GM18868 (cell line): ENCODE data around the gene NRF1.

ENCODE experiments used
- ATAC-seq: cut with Tn5 transposase; IDR thresholded peaks from one replicate; pipeline ENCODE4 v1.9.1; 2021; ENCODE audit warnings: mild to moderate bottlenecking, moderate library complexity; ENCODE audit not compliant: unreplicated experiment

The NRF1 gene

DNA sequence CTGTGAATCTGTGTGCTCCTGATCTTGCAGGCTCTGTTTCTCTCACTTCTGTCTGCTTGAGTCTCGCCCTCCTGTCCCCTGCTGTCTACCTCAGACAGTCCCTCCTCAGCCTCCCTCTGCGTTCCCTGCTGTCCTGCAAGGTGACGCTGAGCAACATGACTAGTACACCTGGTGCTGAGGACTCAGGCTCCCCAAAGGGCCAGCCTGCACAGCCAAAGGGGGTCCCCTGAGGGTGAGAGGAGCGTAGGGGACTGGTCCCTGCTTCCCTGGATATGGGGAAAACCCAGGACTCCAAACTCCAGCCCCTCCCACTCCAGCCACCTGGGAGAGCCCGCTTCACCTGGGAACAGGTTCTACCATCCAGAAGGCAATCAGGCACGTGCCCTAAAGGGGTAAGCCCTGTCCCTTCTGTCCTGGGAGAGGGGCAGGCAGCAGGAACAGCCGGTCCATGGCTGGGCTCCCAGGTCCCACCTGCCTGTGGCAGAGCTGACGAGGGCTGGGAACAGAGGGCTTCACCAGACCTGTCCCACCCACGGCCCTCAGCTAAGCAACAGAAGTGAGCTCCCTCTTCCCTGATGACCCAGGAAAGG lies 184.8 kb downstream of the NRF1 start:
- ATAC-seq: no peak

DNA sequence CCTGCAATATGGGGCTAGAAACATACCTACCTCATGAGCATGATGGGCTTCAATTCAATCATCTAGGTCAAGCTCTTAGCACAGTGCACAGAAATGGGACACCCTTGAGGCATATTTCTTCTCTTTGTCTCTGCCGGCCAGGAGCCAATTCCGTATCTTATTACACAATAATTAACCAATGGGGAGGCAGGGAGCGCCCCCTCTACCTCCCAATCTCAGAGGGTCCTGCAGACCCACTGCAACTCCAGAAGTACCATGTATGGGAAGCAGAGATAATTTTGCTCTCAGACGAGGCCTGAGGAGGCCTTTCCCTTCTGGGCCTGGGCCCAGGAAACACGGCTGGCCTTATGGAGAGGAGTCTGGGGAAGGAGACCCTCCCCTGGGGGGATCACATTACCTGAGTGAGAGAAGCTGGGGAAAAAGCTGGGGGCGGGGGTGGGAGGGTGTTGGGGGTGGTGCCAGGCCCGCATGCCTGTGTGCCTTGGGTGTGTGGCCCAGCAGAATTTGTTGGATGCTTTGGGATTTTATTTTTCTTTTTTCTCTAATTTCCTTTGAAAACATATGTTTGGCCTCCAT lies 185.8 kb downstream of the NRF1 start:
- no peak for ATAC-seq

DNA sequence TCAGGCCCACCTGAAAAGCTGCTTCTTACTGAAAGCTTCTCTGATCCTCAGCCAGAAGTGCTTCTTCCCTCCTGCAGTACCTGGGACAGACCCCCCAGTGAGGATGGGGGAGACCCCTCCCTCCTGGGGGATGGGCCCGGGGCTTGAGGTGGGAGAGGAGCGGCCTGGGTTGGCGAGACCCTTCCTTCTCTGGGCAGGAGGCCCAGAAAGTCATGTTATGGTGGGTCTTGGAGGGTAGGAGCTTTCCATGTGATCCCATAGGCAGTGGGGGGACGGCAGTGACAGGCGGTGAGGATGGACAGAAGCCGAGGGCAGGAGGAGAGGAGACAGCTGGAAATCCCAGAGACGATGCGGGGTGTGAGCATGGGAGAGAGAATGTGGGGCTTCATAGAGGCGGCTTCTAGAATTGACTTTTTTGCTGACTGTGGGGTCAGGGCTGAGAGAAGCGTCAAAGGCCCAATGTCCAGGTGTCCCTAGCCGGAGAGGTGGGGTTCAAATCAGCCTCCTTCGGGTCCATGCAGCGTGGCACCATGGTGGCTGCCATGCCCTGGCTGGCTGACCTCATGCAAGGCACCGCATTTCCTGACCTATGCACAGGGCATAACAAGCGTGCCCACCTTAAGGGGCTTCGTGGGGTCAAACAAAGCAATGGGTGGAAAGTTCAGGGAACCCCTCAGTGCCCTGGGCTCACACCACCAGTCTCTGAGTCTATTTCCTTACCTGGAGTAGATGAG lies 187.3 kb downstream of the NRF1 start:
- ATAC-seq: no peak

DNA sequence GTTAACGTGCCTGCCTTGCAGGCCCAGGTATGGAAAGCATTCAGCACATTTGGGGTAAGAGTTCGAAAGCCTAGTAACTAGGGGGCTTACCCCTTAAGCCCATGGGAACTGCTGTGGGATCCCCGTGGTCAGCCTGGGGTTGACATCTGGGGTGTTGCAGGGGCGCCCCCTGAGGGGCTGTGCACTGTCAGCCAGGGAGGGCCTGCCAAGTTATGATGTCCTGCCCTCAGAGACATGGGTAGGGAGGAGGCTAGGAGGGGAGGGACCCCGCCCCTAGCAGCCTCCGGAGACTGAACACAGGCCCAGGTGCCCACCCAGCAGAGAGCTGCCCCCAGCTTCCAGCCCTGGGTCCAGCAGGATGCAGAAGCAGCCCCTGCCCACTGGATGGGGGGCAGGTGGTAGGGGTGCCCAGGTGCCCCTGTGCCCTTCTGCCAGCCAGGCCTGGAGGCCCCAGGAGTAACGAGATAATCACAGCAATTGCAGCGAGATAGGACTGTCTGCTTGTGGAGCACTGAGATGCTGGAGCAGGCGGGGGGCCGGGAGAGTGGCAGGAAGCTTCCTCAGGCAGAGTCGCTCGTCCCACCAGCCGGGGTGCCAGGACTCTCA lies 187.9 kb downstream of the NRF1 start:
- ATAC-seq: no peak

DNA sequence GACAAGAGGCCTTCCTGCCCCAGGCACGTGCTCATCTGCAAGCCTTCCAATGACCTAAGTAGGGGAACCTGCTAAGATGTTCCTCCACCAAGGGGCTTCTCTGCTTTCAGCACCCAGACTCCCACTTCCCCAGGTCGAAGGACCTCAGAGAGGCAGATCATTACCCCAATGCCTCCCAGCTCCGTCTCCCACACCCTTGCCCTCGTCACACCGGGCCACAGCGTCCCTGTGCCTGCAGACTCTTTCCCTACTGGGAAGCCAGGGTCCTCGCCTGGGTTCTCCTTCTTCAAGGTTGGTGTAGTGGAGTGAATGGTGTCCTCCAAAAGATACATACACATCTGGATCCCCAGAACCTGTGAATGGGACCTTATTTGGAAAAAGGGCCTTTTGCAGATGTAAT lies 189.4 kb downstream of the NRF1 start:
- no peak for ATAC-seq

DNA sequence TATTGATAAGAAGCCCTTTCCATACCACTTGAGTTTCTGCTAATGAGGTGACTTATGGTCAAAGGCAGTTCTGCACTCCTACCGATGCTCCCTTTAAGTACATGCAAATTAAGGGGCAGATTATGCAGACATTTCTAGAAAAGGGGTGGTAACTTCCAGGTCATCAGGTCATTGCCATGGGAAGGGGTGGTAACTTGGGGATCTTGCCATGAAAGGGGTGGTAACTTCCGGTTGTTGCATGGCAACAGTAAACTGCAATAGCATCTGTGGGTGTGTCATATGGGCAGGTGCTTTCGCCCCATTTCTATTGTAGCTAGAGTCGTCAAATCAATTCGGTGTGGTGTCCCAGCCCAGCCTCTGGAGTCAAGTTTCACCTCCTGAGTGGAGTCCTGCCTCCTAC lies 190.4 kb downstream of the NRF1 start:
- ATAC-seq: no peak

DNA sequence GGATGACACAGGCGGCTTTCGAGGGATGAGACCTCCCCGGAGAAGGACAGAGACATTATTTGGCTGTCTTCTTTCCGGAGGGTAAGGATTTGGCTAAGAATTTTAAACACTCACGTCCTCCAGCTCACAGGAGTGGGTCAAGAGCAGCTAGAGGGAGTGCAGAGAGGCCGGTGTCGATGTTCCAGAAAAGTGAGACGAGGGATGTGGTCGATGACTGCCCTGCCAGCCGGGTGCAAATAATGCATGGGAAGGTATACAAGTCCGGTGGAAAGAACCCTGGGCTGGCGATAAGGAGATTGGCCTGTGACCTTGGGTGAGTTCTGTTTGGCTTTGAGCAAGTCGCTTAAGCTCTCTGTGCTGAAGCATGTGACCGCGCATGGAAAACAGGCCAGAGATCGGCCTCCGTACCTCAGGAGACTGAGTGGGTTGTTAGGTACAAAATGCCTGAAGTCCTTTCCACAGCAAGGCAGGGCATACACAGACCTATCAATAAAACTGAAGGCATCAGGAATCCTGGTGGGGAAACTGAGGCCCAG lies 192.1 kb downstream of the NRF1 start:
- no peak for ATAC-seq

DNA sequence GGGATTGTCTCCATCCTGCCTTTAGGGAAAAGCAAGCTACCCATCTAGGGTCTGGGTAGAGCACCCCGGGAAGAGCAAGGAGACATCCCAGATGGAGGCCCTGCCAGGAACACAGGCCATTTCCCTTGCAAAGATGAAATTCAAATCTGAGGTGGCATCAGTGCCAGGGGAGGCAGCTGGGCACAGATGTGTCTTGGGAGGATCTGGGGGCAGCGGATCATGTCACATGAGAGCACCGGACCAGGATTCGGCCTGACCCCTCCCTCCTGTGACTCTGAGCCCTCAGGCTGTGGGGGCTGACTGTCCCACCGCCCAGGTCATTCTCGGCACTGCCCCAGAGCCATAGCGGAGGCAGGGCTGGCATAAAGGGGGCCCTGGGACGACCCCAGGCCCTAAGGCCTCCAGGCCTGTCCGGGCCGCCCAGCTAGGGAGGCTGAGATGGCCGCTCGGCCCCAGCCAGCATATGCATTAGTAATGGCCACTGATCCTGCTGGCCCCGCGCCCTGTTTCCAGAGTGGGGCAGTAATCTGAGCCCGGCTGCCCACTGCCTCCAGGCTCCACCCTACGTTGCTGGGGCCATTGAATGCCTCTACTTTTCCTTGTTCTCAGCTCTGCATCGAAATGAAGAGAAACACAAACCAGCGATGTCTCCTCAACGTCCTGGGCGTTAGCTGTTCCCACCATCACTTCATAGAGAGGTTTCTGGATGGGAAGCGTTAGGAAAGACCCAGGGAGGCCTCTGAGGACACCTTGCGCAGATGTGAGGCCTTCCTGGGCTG lies 192.8 kb downstream of the NRF1 start:
- ATAC-seq: no peak

DNA sequence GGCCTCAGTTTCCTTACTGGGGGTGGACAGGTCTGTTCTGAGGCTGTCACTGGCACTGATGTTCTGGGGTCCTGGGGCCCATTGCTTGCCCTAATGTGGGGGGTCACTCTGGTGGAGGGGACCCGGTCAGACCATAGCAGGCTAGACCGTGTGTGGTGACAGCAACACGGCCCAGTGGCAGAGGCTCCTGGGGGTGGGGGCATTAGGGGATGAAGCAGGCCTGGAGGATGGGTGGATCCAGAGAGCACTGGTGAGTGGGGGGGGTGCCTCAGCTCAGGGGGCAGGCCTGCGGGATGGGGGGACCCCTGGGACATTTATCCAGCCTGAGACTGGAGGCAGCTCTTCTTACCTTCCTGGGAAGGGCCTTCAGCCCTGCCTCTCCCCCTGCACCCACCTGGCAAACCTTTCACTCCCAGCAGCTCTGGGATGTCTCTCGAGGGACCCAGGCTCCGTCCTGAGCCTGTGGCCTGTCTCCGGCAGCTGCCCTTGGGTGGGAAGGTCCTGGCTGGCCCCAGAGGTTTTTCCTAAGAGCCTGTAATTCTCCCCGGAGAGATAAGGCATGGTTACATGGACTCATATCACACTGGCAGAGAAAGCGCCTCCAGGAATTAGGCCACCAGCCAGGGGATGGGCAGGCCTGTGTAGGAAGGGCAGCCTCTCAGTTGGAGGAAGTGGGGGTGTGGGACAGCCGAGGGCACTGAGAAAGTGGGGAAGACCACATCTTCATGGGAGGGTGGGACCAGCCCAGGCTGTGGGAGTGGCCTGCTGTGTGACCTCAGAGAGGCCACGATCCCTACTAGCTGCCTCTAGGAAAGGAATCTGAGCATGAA lies 193.6 kb downstream of the NRF1 start:
- no peak for ATAC-seq
